GM12878 (cell line): ENCODE results near the gene STARD5. TPM values are rescaled to one million over a fixed set of nuclear protein-coding genes. Genes with fewer than 3 reads are reported as not detected.

Source experiments
- ATAC-seq: fragments of 200-7000 bp; cut with Tn5 transposase; 3 replicates; pipeline ENCODE4 v1.9.1; 2020; ENCODE audit warnings: mild to moderate bottlenecking, moderate library complexity
- BruUV-seq: library from RNA; stranded (reverse); fragments of 400-500 nt; replicated peaks from 2 replicates; lab custom pipeline; 2021; lab: Mats Ljungman, UMichigan
- CTCF ChIA-PET: fragments of 300-600 bp; sonication (Branson Sonifier 250); formaldehyde crosslinking; extraction: SDS; loops from one replicate; lab custom pipeline; 2021; ENCODE audit warnings: inconsistent platforms; lab: Yijun Ruan, JAX
- POLR2A ChIA-PET: fragments of 350-600 bp; formaldehyde crosslinking; extraction: SDS; loops from one replicate; lab custom pipeline; 2021; ENCODE audit warnings: inconsistent platforms; lab: Charles Lee
- RAD21 ChIA-PET: fragments of 300-600 bp; sonication (Branson Sonifier 250); formaldehyde crosslinking; loops from one replicate; lab custom pipeline; 2023; ENCODE audit warnings: antibody characterized with exemption; ENCODE audit not compliant: unreplicated experiment; lab: Charles Lee
- SMC1A ChIA-PET: fragments of 300-600 bp; sonication (Branson Sonifier 250); formaldehyde crosslinking; loops from one replicate; lab custom pipeline; 2023; ENCODE audit not compliant: unreplicated experiment, uncharacterized antibody; lab: Charles Lee
- DNase-seq: peaks from one replicate; pipeline ENCODE4 v3.0.0-alpha.2; 2011; ENCODE audit warnings: low read depth, low spot score
- FAIRE-seq: peaks from 3 replicates; lab custom pipeline; 2011; peaks lifted over from hg19 to GRCh38; lab: Jason Lieb, UNC
- H2AFZ ChIP-seq: 2 replicates; pipeline ENCODE4 v1.6.0; 2011; ENCODE audit warnings: low read depth, low read length, control low read depth; ENCODE audit not compliant: control insufficient read depth
- H3K27ac ChIP-seq: 2 replicates; pipeline ENCODE4 v1.5.1; 2011; ENCODE audit warnings: control low read depth; ENCODE audit not compliant: control insufficient read depth, insufficient read depth
- H3K27me3 ChIP-seq, 2 experiments: replicated peaks in 1 of 2; 2 replicates each; pipeline versions ENCODE4 v1.6.0 to v1.6.1; 2011; ENCODE audit warnings: low read length in 1 of 2; ENCODE audit not compliant: control insufficient read depth in 2 of 2, insufficient read depth in 2 of 2
- H3K36me3 ChIP-seq, 2 experiments: 2 replicates each; pipeline ENCODE4 v1.5.1; 2011; ENCODE audit warnings: low read length in 1 of 2; ENCODE audit not compliant: control insufficient read depth in 2 of 2, insufficient read depth in 2 of 2
- H3K4me1 ChIP-seq: 2 replicates; pipeline ENCODE4 v1.6.1; 2011; ENCODE audit warnings: mild to moderate bottlenecking, low read length, moderate library complexity, mixed read lengths; ENCODE audit not compliant: control insufficient read depth, insufficient read depth
- H3K4me2 ChIP-seq: 2 replicates; pipeline ENCODE4 v1.6.0; 2011; ENCODE audit warnings: control low read depth; ENCODE audit not compliant: control insufficient read depth, insufficient read depth
- H3K4me3 ChIP-seq: fragments of 200-600 bp; sonication (generic); 2 replicates; pipeline ENCODE4 v1.5.1; 2016
- H3K79me2 ChIP-seq: 2 replicates; pipeline ENCODE4 v1.6.0; 2011; ENCODE audit warnings: low read length; ENCODE audit not compliant: control insufficient read depth, insufficient read depth
- H3K9ac ChIP-seq: 2 replicates; pipeline ENCODE4 v1.8.0; 2011; ENCODE audit warnings: low read length, control low read depth, mixed read lengths; ENCODE audit not compliant: control insufficient read depth, insufficient read depth
- H3K9me3 ChIP-seq: replicated peaks from 3 replicates; pipeline ENCODE4 v1.5.1; 2011; ENCODE audit warnings: mild to moderate bottlenecking, low read length; ENCODE audit not compliant: control insufficient read depth, insufficient read depth
- H4K20me1 ChIP-seq: 2 replicates; pipeline ENCODE4 v1.6.0; 2011; ENCODE audit not compliant: control insufficient read depth, insufficient read depth
- ATF7 ChIP-seq: fragments of 450-650 bp; IDR thresholded peaks from 2 replicates; pipeline ENCODE4 v1.6.1; 2016; ENCODE audit warnings: low read depth, mild to moderate bottlenecking
- CREB1 ChIP-seq: IDR thresholded peaks from 2 replicates; pipeline ENCODE4 v1.6.1; 2012; ENCODE audit warnings: low read depth, mild to moderate bottlenecking, inconsistent platforms
- LARP7 ChIP-seq: fragments of 450-650 bp; IDR thresholded peaks from 2 replicates; pipeline ENCODE4 v1.6.1; 2017; ENCODE audit warnings: mild to moderate bottlenecking
- TCF3 ChIP-seq: IDR thresholded peaks from 2 replicates; pipeline ENCODE4 v1.6.1; 2012; ENCODE audit warnings: low read depth, mild to moderate bottlenecking, low read length, borderline replicate concordance; ENCODE audit not compliant: insufficient read depth
- WGBS: methylation state at CpG from one replicate; pipeline ENCODE4 v1.1.6; 2016; ENCODE audit warnings: low lambda C conversion rate; ENCODE audit not compliant: insufficient replicate concordance, insufficient coverage; ENCODE audit errors: missing lambda C conversion rate; 5-methylcytosine and 5-hydroxymethylcytosine counted together
- in situ Hi-C: fragments of 300-500 bp; cut with MboI; formaldehyde crosslinking; loops from 9 replicates; pipeline ENCODE4 v1.14.3; 2018; ENCODE audit warnings: mixed read lengths
- intact Hi-C: fragments of 100-400 bp; cut with micrococcal nuclease; formaldehyde crosslinking; loops from one replicate; pipeline ENCODE4 v1.14.2; 2022; ENCODE audit not compliant: unreplicated experiment
- polyA plus RNA-seq, 11 experiments: library from polyadenylated mRNA; depleted of rRNA in 4 of 11; unstranded in 6 of 11; stranded (reverse) in 5 of 11; fragments of >200 nt; fragmentation: Nextera tagmentation in 4 of 11; fragmentation: Illumina TruSeq in 1 of 11; extraction: Ambion mirVana in 4 of 11; extraction: Trizol in 1 of 11; gene quantifications; 1 replicate in 1 of 11; 2 replicates in 10 of 11; pipeline versions ENCODE4 v1.2.1 to v1.2.3, GENCODE V29; 2011 to 2016; ENCODE audit warnings: inconsistent platforms in 2 of 11, missing spikeins in 2 of 11, low read depth in 1 of 11
- total RNA-seq, 4 experiments: library from RNA; depleted of rRNA in 3 of 4; stranded (reverse); fragments of >200 nt in 3 of 4; fragmentation: Illumina TruSeq in 1 of 4; extraction: Trizol in 1 of 4; gene quantifications; 2 replicates each; pipeline versions ENCODE4 v1.2.1 to v1.2.3, GENCODE V29; 2013 to 2021
- TF ChIP-seq, protein P1 (sequence below): IDR thresholded peaks from 2 replicates; pipeline ENCODE4 v1.6.1; 2012; ENCODE audit warnings: improper control_type of control experiment, low read depth, low read length; ENCODE audit not compliant: insufficient replicate concordance
- TF ChIP-seq, protein P2 (sequence below): IDR thresholded peaks from 2 replicates; pipeline ENCODE4 v1.6.1; 2012; ENCODE audit warnings: low read depth, low read length, improper control_type of control experiment

Gene STARD5
- total and polyA plus RNA-seq, 10 of the 15 experiments (the other 5 are each of a cell fraction or from before 2014, with no cell fraction given) = 2.3 to 9.4 (median 4.7) TPM

- DNase-seq = no peak
- FAIRE-seq = no peak
- Histone ChIP-seq H3K9me3 (no peaks in the 10 kb centered on the region; the same call in 2 of the 3 replicates), H4K20me1 (no peaks in the 10 kb centered on the region), H3K36me3 (no peaks in the 10 kb centered on the region), H3K4me3 (peak overlapping the region; percentile 70; the same call in 1 of the 2 replicates), H3K9ac (peak overlapping the region; percentile 92), H3K27ac (peak overlapping the region; percentile 99), H3K4me2 (peak overlapping the region; percentile 100), H2AFZ (peak overlapping the region; percentile 67), H3K27me3 (no peaks in the 10 kb centered on the region), H3K4me1 (peaks cover 55% of the 10 kb centered on the region), H3K79me2 (peaks cover 34% of the 10 kb centered on the region)
- intact Hi-C loops (loop anchor here (2.0 to 10.0 kb wide), 3 partner anchors 270 to 753 kb away; partner anchors contain the start of genes MEX3B and TLNRD1), in situ Hi-C loops (loop anchor here (10.0 to 25.0 kb wide), 5 partner anchors 297 to 1920 kb away; partner anchors contain the start of genes HDGFL3 and RPS17)
- SMC1A ChIA-PET = interaction anchor here (1.0 to 9.6 kb wide), 17 partner anchors 8 to 268 kb away, joined by 3 to 109 read pairs (median 12); partner anchors contain the start of gene STARD5
- WGBS = 20% methylated on average over 5 of the region's 5 CpGs
- POLR2A ChIA-PET = interaction anchor here (0.6 to 5.3 kb wide), 14 partner anchors 10 to 919 kb away, joined by 3 to 103 read pairs (median 6); partner anchors contain the start of genes STARD5 and TLNRD1
- CTCF ChIA-PET = interaction anchor here (0.7 to 6.6 kb wide), 14 partner anchors 8 to 190 kb away, joined by 3 to 66 read pairs (median 6); partner anchors contain the start of gene STARD5
- TF ChIP-seq CREB1 = no peak
- TF ChIP-seq LARP7 = peak; percentile 27; the same call in 1 of the 2 replicates
- TF ChIP-seq TCF3 = peak; percentile 63; the same call in 1 of the 2 replicates
- RAD21 ChIA-PET = interaction anchor here (0.7 to 8.4 kb wide), 19 partner anchors 8 to 107 kb away, joined by 3 to 83 read pairs (median 7); partner anchors contain the start of gene STARD5
- peak; percentile 0 for ATAC-seq
- no TSS peak for BruUV-seq
Measured at GRCh38 chr15:81291916-81292522, 31.9 kb downstream of the STARD5 start.

DNA sequence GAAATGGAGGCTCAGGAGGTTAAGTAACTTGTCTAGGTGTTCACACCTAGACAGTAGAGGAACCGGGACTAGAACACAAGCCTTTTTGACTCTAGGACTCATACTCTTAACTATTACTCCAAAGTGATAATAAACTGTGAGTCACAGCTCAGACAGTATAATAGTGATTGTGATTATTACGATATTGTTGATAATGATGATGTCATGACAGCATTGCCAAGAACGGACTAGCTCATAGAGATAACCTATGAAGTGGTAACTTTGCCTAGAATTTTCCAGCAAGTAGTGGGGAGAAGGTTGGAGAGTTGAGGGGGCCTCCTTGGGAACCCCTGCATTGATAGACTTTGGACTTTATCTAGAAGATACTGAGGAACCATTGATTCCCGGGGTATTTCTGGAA is 34.0 kb downstream of the STARD5 start:
- ChIA-PET RAD21 (interaction anchor here (1.1 to 8.4 kb wide), 9 partner anchors 10 to 46 kb away, joined by 3 to 83 read pairs (median 9); partner anchors contain the start of gene STARD5), SMC1A (interaction anchor here (1.1 to 9.6 kb wide), 10 partner anchors 10 to 47 kb away, joined by 3 to 109 read pairs (median 9); partner anchors contain the start of gene STARD5), POLR2A (interaction anchor here (0.8 to 5.3 kb wide), 7 partner anchors 9 to 37 kb away, joined by 3 to 103 read pairs (median 3); partner anchors contain the start of gene STARD5), CTCF (interaction anchor here (0.8 to 4.6 kb wide), 11 partner anchors 11 to 96 kb away, joined by 3 to 22 read pairs (median 4); no protein-coding TSS in a partner anchor)
- DNase-seq (no peak), FAIRE-seq (no peak), ATAC-seq (no peak)
- H2AFZ ChIP-seq = no peak overlapping the region
- H3K79me2 ChIP-seq = peaks cover 13% of the 10 kb centered on the region
- H3K36me3 ChIP-seq = no peaks in the 10 kb centered on the region
- H3K27me3 ChIP-seq = no peaks in the 10 kb centered on the region
- peaks cover 55% of the 10 kb centered on the region for H3K4me1 ChIP-seq
- no peak overlapping the region for H3K9ac ChIP-seq
- H3K27ac ChIP-seq = no peak overlapping the region
- intact Hi-C loops = loop anchor here (5.0 to 10.0 kb wide), 2 partner anchors 268 to 755 kb away; partner anchors contain the start of gene MEX3B
- no peaks in the 10 kb centered on the region; the same call in 2 of the 3 replicates for H3K9me3 ChIP-seq
- H4K20me1 ChIP-seq = no peaks in the 10 kb centered on the region
- in situ Hi-C loops = loop anchor here (10.0 to 25.0 kb wide), 6 partner anchors 295 to 1922 kb away; partner anchors contain the start of genes HDGFL3, MEX3B and RPS17
- H3K4me2 ChIP-seq = no peak overlapping the region
- 98% methylated on average over 4 of the region's 4 CpGs for WGBS
- H3K4me3 ChIP-seq = no peak overlapping the region
- BruUV-seq = no TSS peak
- TF ChIP-seq ATF7 = peak; percentile 66
- TF ChIP-seq, protein P1, sequence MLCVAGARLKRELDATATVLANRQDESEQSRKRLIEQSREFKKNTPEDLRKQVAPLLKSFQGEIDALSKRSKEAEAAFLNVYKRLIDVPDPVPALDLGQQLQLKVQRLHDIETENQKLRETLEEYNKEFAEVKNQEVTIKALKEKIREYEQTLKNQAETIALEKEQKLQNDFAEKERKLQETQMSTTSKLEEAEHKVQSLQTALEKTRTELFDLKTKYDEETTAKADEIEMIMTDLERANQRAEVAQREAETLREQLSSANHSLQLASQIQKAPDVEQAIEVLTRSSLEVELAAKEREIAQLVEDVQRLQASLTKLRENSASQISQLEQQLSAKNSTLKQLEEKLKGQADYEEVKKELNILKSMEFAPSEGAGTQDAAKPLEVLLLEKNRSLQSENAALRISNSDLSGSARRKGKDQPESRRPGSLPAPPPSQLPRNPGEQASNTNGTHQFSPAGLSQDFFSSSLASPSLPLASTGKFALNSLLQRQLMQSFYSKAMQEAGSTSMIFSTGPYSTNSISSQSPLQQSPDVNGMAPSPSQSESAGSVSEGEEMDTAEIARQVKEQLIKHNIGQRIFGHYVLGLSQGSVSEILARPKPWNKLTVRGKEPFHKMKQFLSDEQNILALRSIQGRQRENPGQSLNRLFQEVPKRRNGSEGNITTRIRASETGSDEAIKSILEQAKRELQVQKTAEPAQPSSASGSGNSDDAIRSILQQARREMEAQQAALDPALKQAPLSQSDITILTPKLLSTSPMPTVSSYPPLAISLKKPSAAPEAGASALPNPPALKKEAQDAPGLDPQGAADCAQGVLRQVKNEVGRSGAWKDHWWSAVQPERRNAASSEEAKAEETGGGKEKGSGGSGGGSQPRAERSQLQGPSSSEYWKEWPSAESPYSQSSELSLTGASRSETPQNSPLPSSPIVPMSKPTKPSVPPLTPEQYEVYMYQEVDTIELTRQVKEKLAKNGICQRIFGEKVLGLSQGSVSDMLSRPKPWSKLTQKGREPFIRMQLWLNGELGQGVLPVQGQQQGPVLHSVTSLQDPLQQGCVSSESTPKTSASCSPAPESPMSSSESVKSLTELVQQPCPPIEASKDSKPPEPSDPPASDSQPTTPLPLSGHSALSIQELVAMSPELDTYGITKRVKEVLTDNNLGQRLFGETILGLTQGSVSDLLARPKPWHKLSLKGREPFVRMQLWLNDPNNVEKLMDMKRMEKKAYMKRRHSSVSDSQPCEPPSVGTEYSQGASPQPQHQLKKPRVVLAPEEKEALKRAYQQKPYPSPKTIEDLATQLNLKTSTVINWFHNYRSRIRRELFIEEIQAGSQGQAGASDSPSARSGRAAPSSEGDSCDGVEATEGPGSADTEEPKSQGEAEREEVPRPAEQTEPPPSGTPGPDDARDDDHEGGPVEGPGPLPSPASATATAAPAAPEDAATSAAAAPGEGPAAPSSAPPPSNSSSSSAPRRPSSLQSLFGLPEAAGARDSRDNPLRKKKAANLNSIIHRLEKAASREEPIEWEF = no peak
- TF ChIP-seq, protein P2, sequence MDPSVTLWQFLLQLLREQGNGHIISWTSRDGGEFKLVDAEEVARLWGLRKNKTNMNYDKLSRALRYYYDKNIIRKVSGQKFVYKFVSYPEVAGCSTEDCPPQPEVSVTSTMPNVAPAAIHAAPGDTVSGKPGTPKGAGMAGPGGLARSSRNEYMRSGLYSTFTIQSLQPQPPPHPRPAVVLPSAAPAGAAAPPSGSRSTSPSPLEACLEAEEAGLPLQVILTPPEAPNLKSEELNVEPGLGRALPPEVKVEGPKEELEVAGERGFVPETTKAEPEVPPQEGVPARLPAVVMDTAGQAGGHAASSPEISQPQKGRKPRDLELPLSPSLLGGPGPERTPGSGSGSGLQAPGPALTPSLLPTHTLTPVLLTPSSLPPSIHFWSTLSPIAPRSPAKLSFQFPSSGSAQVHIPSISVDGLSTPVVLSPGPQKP = no peak
